ENCODE results near the gene SMG6. TPM values are rescaled to one million over a fixed set of nuclear protein-coding genes. Genes with fewer than 3 reads are reported as not detected.
A peak's percentile ranks its signal among the peaks of the same experiment; 100 is the strongest.

Gene SMG6
- total RNA-seq, 1 donor: 42.7 TPM

DNA sequence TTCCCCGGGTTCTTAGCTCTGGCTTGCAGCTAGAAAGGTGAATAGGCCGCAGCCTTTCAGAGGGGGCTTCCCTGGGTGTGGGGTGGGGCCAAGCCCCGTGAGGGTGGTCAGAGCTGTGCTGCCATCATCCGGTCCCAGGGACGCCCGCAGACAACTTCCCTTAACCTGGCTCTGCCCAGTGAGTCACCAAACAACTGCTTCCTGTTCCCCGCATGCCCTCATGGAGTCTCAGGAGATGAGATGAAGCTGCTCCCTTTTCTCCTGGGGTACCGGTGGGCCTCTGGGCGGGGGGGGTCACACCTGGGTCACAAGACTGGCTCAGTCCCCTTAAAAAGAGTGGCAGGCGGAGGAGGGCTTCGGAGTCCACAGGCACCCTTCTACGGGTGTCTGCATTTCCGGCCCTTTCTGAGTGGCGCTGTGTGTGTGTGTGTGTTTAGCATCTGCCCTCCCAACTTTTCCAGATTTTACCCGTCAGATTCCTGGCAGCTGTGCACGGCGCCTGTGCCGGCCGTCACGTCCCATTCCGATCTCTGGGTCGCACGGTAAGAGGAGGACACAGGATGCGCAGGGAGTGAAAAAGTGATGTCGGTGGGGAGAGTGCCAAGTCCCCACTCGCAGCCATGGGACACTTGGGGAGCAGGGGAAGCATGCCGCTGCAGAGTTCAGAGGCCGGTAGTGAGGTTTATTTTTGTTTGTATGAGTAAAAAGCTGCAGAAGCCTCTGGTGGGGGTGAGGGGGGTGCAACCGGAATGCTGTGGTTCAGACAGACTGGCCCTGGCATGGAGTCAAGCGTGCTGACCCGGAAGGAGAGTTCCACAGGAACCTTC is 231.9 kb downstream of the SMG6 start:
- H3K36me3 ChIP-seq (ENCODE audit: insufficient read depth, low read length): peaks cover 20% of the 10 kb centered on the region
- H3K4me3 ChIP-seq (ENCODE audit: insufficient read depth, low read length): no peak overlapping the region
- H3K27me3 ChIP-seq (ENCODE audit: insufficient read depth, low read length): no peaks in the 10 kb centered on the region
- no peaks in the 10 kb centered on the region for H4K20me1 ChIP-seq (ENCODE audit: insufficient read depth, low read length)
- peak; percentile 90 for DNase-seq (ENCODE audit: insufficient read length, low spot score, missing footprints)
- H3K4me2 ChIP-seq (ENCODE audit: insufficient read depth, low read length): peak overlapping the region; percentile 16
- TF ChIP-seq, protein P1, sequence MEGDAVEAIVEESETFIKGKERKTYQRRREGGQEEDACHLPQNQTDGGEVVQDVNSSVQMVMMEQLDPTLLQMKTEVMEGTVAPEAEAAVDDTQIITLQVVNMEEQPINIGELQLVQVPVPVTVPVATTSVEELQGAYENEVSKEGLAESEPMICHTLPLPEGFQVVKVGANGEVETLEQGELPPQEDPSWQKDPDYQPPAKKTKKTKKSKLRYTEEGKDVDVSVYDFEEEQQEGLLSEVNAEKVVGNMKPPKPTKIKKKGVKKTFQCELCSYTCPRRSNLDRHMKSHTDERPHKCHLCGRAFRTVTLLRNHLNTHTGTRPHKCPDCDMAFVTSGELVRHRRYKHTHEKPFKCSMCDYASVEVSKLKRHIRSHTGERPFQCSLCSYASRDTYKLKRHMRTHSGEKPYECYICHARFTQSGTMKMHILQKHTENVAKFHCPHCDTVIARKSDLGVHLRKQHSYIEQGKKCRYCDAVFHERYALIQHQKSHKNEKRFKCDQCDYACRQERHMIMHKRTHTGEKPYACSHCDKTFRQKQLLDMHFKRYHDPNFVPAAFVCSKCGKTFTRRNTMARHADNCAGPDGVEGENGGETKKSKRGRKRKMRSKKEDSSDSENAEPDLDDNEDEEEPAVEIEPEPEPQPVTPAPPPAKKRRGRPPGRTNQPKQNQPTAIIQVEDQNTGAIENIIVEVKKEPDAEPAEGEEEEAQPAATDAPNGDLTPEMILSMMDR (IDR thresholded peaks at IDR 0.05; ENCODE audit: extremely low read depth, low read depth, low read length): no peak
- no peaks in the 10 kb centered on the region for H3K79me2 ChIP-seq (ENCODE audit: insufficient read depth, low read length)
- H3K9me3 ChIP-seq (ENCODE audit: low read depth, low read length): no peaks in the 10 kb centered on the region
- no peak overlapping the region for H2AFZ ChIP-seq (ENCODE audit: low read length)
- peak overlapping the region; percentile 81 for H3K27ac ChIP-seq (ENCODE audit: low read depth, low read length)
- peaks cover 44% of the 10 kb centered on the region for H3K4me1 ChIP-seq (ENCODE audit: insufficient read depth, low read length)

DNA sequence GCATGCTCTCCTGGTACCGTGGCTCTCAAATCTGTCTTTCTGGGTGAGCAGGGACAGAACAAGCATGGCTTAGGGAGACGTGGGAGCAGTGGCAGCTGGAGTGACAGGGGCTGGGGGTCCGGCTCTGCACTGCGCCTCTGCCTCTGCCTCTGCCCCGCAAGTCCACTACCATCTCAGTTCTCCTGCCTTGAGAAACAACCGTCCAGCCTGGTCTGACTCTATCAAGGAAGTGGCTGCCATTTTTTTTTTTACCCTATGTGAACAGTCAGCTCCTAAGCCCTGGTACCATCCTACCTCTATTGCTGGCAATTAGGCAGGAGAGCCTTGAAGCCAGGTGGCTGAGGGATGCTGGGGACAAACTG is 232.6 kb downstream of the SMG6 start:
- TF ChIP-seq, protein P1 (IDR thresholded peaks at IDR 0.05; ENCODE audit: extremely low read depth, low read depth, low read length): no peak

GRCh38 chr17:2070241-2071023 is 233.2 kb downstream of the SMG6 start:
- DNase-seq (ENCODE audit: insufficient read length, low spot score, missing footprints): peak; percentile 56
- Histone ChIP-seq H3K36me3 (ENCODE audit: insufficient read depth, low read length) (peaks cover 16% of the 10 kb centered on the region), H3K4me3 (ENCODE audit: insufficient read depth, low read length) (no peak overlapping the region), H3K4me2 (ENCODE audit: insufficient read depth, low read length) (no peak overlapping the region), H3K27ac (ENCODE audit: low read depth, low read length) (peak overlapping the region; percentile 81), H3K79me2 (ENCODE audit: insufficient read depth, low read length) (no peaks in the 10 kb centered on the region), H3K4me1 (ENCODE audit: insufficient read depth, low read length) (peaks cover 54% of the 10 kb centered on the region), H4K20me1 (ENCODE audit: insufficient read depth, low read length) (no peaks in the 10 kb centered on the region), H3K9me3 (ENCODE audit: low read depth, low read length) (no peaks in the 10 kb centered on the region), H2AFZ (ENCODE audit: low read length) (no peak overlapping the region), H3K27me3 (ENCODE audit: insufficient read depth, low read length) (no peaks in the 10 kb centered on the region)
- TF ChIP-seq, protein P1 (IDR thresholded peaks at IDR 0.05; ENCODE audit: extremely low read depth, low read depth, low read length): no peak

More for the DNA sequence above, 232.6 kb downstream of the SMG6 start:
- peaks cover 51% of the 10 kb centered on the region for H3K4me1 ChIP-seq (ENCODE audit: insufficient read depth, low read length)
- H3K79me2 ChIP-seq (ENCODE audit: insufficient read depth, low read length): no peaks in the 10 kb centered on the region
- peak; percentile 47 for DNase-seq (ENCODE audit: insufficient read length, low spot score, missing footprints)
- H3K27me3 ChIP-seq (ENCODE audit: insufficient read depth, low read length): no peaks in the 10 kb centered on the region
- no peaks in the 10 kb centered on the region for H3K9me3 ChIP-seq (ENCODE audit: low read depth, low read length)
- peak overlapping the region; percentile 81 for H3K27ac ChIP-seq (ENCODE audit: low read depth, low read length)
- H2AFZ ChIP-seq (ENCODE audit: low read length): no peak overlapping the region
- no peak overlapping the region for H3K4me3 ChIP-seq (ENCODE audit: insufficient read depth, low read length)
- H4K20me1 ChIP-seq (ENCODE audit: insufficient read depth, low read length): no peaks in the 10 kb centered on the region
- H3K4me2 ChIP-seq (ENCODE audit: insufficient read depth, low read length): no peak overlapping the region
- peaks cover 15% of the 10 kb centered on the region for H3K36me3 ChIP-seq (ENCODE audit: insufficient read depth, low read length)

- Histone ChIP-seq H3K4me2 (ENCODE audit: insufficient read depth, low read length) (peak overlapping the region; percentile 3), H3K9me3 (ENCODE audit: low read depth, low read length) (no peaks in the 10 kb centered on the region), H3K4me3 (ENCODE audit: insufficient read depth, low read length) (no peak overlapping the region), H3K27ac (ENCODE audit: low read depth, low read length) (peak overlapping the region; percentile 97), H3K36me3 (ENCODE audit: insufficient read depth, low read length) (peaks cover 13% of the 10 kb centered on the region), H3K4me1 (ENCODE audit: insufficient read depth, low read length) (peaks cover 70% of the 10 kb centered on the region), H3K27me3 (ENCODE audit: insufficient read depth, low read length) (no peaks in the 10 kb centered on the region), H3K79me2 (ENCODE audit: insufficient read depth, low read length) (no peaks in the 10 kb centered on the region), H4K20me1 (ENCODE audit: insufficient read depth, low read length) (no peaks in the 10 kb centered on the region), H2AFZ (ENCODE audit: low read length) (no peak overlapping the region)
- TF ChIP-seq, protein P1 (IDR thresholded peaks at IDR 0.05; ENCODE audit: extremely low read depth, low read depth, low read length): no peak
- DNase-seq (ENCODE audit: insufficient read length, low spot score, missing footprints): peak; percentile 63
These were observed 235.0 kb downstream of the SMG6 start for GRCh38 chr17:2068519-2069051.

All from osteoblast (primary cell).